Retinal pigment epithelial cell (primary cell): ENCODE results near the gene MYPN.

Experiments used
- DNase-seq: peaks from one replicate; pipeline ENCODE4 v3.0.0-alpha.2; 2010; ENCODE audit warnings: low read depth
- H3K4me3 ChIP-seq: 2 replicates; pipeline ENCODE4 v1.5.1; 2011; ENCODE audit warnings: mild to moderate bottlenecking, low read length, control low read depth, moderate library complexity
- TF ChIP-seq, protein P1 (sequence below): conservative IDR thresholded peaks from 2 replicates; pipeline ENCODE4 v1.5.1; 2011; ENCODE audit warnings: low read depth, low read length, control low read depth, inconsistent platforms

MYPN gene

DNA sequence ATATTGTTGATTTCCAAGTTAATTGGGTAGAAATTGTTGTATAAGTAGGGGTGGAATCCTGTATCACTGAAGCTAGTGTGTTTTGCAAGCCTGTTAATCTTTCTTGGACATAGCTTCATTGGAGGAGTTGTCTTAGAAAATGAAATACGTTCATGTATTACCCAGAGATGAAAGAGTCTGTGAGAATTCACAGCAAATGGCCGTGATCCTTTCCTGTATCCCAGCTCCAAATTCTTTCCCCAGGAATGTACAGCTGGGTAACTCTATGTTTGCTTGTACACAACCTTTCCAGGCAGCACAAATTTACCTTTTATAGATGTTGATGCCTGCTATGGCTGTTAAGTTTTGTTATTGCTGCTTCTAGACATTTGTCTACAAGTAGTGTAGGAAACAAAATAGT, 18.7 kb downstream of the MYPN start:
- no peak for DNase-seq
- no peak overlapping the region for H3K4me3 ChIP-seq
- TF ChIP-seq, protein P1, sequence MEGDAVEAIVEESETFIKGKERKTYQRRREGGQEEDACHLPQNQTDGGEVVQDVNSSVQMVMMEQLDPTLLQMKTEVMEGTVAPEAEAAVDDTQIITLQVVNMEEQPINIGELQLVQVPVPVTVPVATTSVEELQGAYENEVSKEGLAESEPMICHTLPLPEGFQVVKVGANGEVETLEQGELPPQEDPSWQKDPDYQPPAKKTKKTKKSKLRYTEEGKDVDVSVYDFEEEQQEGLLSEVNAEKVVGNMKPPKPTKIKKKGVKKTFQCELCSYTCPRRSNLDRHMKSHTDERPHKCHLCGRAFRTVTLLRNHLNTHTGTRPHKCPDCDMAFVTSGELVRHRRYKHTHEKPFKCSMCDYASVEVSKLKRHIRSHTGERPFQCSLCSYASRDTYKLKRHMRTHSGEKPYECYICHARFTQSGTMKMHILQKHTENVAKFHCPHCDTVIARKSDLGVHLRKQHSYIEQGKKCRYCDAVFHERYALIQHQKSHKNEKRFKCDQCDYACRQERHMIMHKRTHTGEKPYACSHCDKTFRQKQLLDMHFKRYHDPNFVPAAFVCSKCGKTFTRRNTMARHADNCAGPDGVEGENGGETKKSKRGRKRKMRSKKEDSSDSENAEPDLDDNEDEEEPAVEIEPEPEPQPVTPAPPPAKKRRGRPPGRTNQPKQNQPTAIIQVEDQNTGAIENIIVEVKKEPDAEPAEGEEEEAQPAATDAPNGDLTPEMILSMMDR = no peak

DNA sequence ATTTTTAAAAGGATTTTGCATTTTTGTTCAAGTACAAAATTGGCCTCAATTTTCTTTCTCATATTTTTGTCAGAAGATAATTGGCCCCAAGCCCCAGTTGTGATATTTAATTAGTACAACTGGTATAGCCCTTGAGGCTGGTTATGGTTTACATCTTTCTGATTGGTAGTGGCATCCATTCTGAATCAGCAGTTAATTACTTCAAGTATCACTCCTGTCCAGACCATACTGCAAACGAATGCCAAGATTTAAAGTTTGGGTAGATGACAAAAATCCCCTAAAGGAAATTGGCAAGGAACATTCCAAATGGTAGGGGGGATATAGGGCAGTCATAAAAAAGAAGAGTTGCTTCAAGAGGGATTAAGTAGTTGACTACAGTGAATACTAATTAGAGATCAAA, 23.1 kb downstream of the MYPN start:
- TF ChIP-seq, protein P1 = no peak
- H3K4me3 ChIP-seq = no peak overlapping the region
- no peak for DNase-seq

DNA sequence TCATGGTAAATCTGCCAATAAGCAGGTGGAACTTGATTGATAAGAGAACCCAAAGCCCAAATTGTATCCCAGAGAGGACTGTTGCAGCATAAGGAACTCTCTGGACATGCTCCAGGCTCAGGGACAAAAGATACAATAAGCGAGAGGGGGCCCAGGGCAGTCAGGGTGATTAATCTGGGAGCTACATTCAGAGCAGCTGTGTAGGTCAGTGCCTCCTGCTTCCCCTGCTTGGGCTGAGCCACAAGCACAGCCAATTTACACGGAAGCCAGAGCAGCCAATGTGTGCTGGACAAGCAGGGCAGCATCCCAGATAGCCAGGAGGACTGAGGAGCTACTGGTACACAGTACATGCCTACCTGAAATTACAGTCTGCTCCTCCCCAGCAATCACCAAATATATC, 24.2 kb downstream of the MYPN start:
- TF ChIP-seq, protein P1 = no peak
- no peak overlapping the region for H3K4me3 ChIP-seq
- DNase-seq = no peak

DNA sequence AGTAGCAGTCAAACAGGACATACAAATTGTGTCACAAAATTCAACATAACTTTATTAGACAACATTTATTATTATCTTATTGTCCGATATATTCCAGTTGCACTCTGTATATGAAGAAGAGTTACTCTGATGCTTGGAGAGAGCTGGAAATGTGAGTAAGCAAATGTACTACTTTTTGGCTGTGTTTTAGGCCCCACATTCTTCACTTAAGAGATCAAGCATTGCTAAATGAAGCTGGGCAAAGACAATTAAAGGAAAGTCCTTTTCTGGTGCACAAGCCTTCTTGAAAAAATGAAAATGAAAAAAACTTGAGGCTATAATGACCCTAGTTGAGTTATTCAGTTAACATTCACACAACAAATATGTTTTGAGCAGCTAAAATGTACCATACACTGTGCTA, 26.1 kb downstream of the MYPN start:
- H3K4me3 ChIP-seq = no peak overlapping the region
- DNase-seq = no peak
- TF ChIP-seq, protein P1 = no peak

DNA sequence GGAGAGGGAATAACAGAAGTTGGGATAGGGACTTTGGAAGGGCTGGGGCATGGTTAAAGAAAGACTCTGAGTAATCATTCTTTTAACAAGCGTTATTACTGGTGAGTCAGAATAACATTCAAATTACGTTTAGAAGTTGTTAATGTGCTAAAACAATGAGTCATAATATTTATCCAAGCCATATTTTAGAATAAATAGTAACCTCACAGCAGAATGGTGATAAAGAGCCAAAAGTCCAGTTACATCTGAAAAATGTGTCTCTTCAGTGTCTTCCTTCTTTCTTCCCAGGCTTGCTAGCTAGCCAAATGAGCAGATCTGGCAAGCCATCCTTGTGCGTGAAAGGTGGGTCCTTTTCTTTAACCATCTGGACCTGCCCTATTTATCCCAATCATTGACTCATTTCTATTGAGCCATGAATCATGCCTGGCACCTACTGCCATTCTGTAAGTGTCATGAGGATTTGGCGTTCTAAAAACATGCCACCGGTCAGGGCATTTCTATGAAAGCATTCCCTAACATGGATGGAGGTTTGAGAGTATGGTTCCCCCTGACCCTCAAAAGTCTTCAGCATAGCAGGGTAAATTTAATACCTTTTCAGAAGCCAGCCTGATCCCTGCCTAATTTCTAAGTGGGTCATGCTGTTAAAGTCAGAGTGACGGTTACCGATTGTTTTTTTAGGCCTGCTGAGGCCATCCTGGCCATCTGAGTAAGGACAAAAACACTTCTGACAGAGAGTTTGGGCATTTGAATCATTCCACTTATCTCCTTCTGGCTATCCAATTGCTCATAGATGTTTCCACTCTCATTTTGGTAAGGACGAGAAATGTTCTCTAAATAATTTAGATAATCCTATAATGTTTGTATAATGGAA, 26.9 kb downstream of the MYPN start:
- no peak overlapping the region for H3K4me3 ChIP-seq
- DNase-seq = peak; percentile 54
- TF ChIP-seq, protein P1 = no peak

DNA sequence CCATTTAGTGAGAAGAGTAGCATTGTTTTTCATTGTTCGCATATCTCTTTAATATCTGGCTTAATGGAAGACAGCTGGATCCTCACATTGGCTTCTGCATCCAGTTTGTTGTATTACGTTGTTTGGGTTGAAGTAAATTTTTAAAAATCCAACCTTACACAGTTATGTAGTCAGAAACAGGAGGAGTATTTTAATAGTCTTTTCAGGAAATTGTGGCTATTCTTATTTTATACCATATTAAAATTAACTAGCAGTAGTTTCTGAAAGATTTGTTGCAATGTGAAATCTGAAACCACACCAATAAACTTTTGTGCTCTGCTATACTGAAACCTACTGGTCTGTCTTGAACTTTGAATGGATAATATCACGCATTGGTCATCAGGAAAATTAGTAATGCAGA, 27.9 kb downstream of the MYPN start:
- TF ChIP-seq, protein P1 = no peak
- DNase-seq = no peak
- H3K4me3 ChIP-seq = no peak overlapping the region

DNA sequence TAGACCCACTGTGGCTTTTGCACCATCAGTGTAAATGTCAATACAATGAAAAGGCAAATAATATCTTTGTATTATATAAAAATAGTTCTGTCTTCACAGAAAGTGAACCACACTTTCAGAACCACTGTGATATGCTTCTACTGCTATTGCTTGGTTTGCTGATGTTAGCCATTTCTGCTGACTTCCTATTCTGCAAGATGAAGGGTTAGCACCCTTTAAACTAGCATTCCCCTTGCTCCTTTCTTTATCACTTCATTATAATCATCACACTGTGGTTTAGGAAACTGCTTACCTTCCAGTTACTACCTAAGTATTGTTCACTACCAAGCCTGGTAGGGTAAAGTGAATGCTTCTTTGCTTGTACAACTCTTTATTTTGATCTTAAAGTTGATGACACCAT, 29.2 kb downstream of the MYPN start:
- H3K4me3 ChIP-seq = no peak overlapping the region
- DNase-seq = no peak
- TF ChIP-seq, protein P1 = no peak
